Measurements from ENCODE around the gene POLR3GL. TPM values are rescaled to one million over a fixed set of nuclear protein-coding genes. Genes with fewer than 3 reads are reported as not detected.

POLR3GL gene
- total RNA-seq, 1 experiment from 2014 or later, result 9.9 TPM

GRCh38 chr1:145959333-145959732 is 5.2 kb upstream of the POLR3GL start:
- Mint-ChIP-seq H3K36me3 (ENCODE audit: insufficient read depth, unreplicated experiment) (peaks cover 34% of the 10 kb centered on the region), H3K4me3 (ENCODE audit: low read depth, unreplicated experiment) (no peak overlapping the region), H3K9me3 (ENCODE audit: low read depth, unreplicated experiment) (no peaks in the 10 kb centered on the region), H3K27ac (ENCODE audit: unreplicated experiment) (no peak overlapping the region), H3K4me1 (ENCODE audit: low read depth, unreplicated experiment) (peaks cover 58% of the 10 kb centered on the region), H3K27me3 (ENCODE audit: unreplicated experiment) (peaks cover 91% of the 10 kb centered on the region)
- intact Hi-C loops (cut with micrococcal nuclease; ENCODE audit: unreplicated experiment), result loop anchor here (2.0 kb wide), 1 partner anchor 21 kb away; no protein-coding TSS in a partner anchor
- no peak for TF ChIP-seq CTCF (IDR thresholded peaks at IDR 0.05; ENCODE audit: unreplicated experiment)
- DNase-seq, result no peak
- BruUV-seq (replicated peaks), result no TSS peak
- CTCF ChIA-PET, result interaction anchor here (2.1 kb wide), 1 partner anchor 32 kb away, joined by 11 read pairs; the partner anchor contains the start of gene RBM8A

GRCh38 chr1:145959957-145960467 is 4.5 kb upstream of the POLR3GL start:
- no TSS peak for BruUV-seq (replicated peaks)
- peaks cover 41% of the 10 kb centered on the region for H3K36me3 Mint-ChIP-seq (ENCODE audit: insufficient read depth, unreplicated experiment)
- intact Hi-C loops (cut with micrococcal nuclease; ENCODE audit: unreplicated experiment), result loop anchor here (2.0 kb wide), 1 partner anchor 21 kb away; no protein-coding TSS in a partner anchor
- peaks cover 84% of the 10 kb centered on the region for H3K27me3 Mint-ChIP-seq (ENCODE audit: unreplicated experiment)
- H3K9me3 Mint-ChIP-seq (ENCODE audit: low read depth, unreplicated experiment), result no peaks in the 10 kb centered on the region
- no peak overlapping the region for H3K27ac Mint-ChIP-seq (ENCODE audit: unreplicated experiment)
- peak overlapping the region; percentile 75 for H3K4me3 Mint-ChIP-seq (ENCODE audit: low read depth, unreplicated experiment)
- no peak for TF ChIP-seq CTCF (IDR thresholded peaks at IDR 0.05; ENCODE audit: unreplicated experiment)
- CTCF ChIA-PET, result no interaction called here
- no peak for DNase-seq
- peaks cover 62% of the 10 kb centered on the region for H3K4me1 Mint-ChIP-seq (ENCODE audit: low read depth, unreplicated experiment)

- DNase-seq, result peak; percentile 63
- Mint-ChIP-seq H3K36me3 (ENCODE audit: insufficient read depth, unreplicated experiment) (peaks cover 41% of the 10 kb centered on the region), H3K27ac (ENCODE audit: unreplicated experiment) (no peak overlapping the region), H3K9me3 (ENCODE audit: low read depth, unreplicated experiment) (no peaks in the 10 kb centered on the region), H3K27me3 (ENCODE audit: unreplicated experiment) (peaks cover 79% of the 10 kb centered on the region), H3K4me1 (ENCODE audit: low read depth, unreplicated experiment) (peaks cover 68% of the 10 kb centered on the region), H3K4me3 (ENCODE audit: low read depth, unreplicated experiment) (peak overlapping the region; percentile 75)
- BruUV-seq (replicated peaks), result no TSS peak
- intact Hi-C loops (cut with micrococcal nuclease; ENCODE audit: unreplicated experiment), result no loop called here
- TF ChIP-seq CTCF (IDR thresholded peaks at IDR 0.05; ENCODE audit: unreplicated experiment), result no peak
- CTCF ChIA-PET, result no interaction called here
Measured at GRCh38 chr1:145960468-145961108, 3.9 kb upstream of the POLR3GL start.

GRCh38 chr1:145961109-145961424 is 3.4 kb upstream of the POLR3GL start:
- TF ChIP-seq CTCF (IDR thresholded peaks at IDR 0.05; ENCODE audit: unreplicated experiment), result no peak
- no peak overlapping the region for H3K27ac Mint-ChIP-seq (ENCODE audit: unreplicated experiment)
- CTCF ChIA-PET, result no interaction called here
- peaks cover 41% of the 10 kb centered on the region for H3K36me3 Mint-ChIP-seq (ENCODE audit: insufficient read depth, unreplicated experiment)
- H3K4me3 Mint-ChIP-seq (ENCODE audit: low read depth, unreplicated experiment), result peak overlapping the region; percentile 75
- H3K9me3 Mint-ChIP-seq (ENCODE audit: low read depth, unreplicated experiment), result no peaks in the 10 kb centered on the region
- intact Hi-C loops (cut with micrococcal nuclease; ENCODE audit: unreplicated experiment), result no loop called here
- peaks cover 68% of the 10 kb centered on the region for H3K4me1 Mint-ChIP-seq (ENCODE audit: low read depth, unreplicated experiment)
- BruUV-seq (replicated peaks), result no TSS peak
- peaks cover 76% of the 10 kb centered on the region for H3K27me3 Mint-ChIP-seq (ENCODE audit: unreplicated experiment)
- no peak for DNase-seq
